GM18907 (cell line): ENCODE data around the gene MACF1.

Experiments used
- ATAC-seq: cut with Tn5 transposase; IDR thresholded peaks from one replicate; pipeline ENCODE4 v1.9.1; 2021; ENCODE audit warnings: mild to moderate bottlenecking, moderate library complexity; ENCODE audit not compliant: unreplicated experiment

MACF1 gene

DNA sequence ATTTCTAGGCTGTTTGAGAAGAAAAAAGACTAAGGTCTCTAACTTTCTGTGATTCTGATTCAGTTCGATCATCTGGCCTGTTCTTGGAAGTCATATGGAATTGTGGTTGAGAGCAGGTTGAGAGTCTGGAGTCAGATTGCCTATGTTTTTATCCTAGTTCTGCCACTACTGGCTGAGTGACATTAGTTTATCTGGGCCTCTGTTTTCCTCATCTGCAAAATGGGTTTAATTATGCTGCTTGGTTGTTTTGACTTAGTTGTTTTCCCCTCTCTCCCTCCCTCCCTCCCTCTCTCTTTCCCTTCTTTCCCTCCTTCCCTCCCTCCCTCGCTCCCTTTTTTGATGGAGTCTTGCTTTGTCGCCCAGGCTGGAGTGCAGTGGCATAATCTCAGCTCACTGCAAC is 6.2 kb downstream of the MACF1 start:
- ATAC-seq = no peak

- ATAC-seq = no peak
Observed at GRCh38 chr1:39212499-39212898, 8.0 kb downstream of the MACF1 start.

DNA sequence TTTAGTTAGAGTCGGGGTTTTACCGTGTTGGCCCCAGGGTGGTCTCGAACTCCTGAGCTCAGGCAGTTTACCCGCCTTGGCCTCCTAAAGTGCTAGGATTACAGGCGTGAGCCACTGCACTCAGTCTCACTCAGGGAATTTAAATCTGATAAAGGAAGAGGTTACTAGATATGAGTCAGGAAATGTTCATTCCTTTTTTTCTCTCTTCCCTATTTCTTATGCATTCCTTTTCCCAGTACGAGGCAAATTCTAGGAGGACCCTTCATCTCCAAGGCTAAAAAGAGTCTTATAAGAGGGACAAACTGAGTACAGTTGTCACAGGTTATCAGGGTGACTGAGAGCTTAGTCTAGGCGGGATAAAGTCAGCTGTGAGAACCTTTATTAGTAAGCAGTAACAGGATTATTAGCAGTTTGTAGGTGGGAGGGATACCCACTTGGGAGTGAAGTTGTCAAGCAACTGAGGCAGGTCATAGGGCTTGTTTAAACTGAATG is 9.1 kb downstream of the MACF1 start:
- no peak for ATAC-seq

DNA sequence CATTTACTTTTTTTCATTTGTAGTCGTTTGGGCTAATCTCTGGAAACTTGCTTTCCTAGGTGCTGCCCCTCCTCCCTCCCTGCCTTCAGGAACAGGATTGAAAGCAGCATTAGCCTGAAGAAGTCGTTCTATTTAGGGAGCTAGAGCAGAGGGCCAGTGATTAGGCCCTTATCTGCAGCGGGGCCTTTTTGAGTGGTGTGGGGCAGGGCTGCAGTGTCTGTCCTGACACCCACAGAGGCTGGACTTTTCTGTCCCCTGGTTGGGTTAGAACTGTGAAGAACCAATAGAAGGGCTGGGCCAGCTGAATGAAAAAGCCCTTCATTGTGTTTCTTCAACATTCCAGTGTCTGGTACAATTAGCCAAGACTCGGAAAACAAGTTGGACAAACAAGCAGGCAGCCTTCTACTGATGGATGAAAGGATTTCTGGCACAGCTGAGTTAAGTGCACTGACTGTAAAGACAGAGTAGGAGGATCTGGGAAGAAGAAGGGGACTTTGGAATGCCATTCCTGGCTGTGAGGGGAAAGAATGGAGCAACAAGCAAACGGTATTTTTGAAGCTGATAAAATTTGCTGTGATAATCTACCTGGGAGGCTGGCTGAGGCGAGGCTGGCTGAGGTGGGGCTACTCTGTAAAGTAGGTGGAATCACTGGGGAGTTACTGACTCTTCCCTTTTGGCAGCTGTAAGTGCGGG is 9.7 kb downstream of the MACF1 start:
- ATAC-seq = no peak

DNA sequence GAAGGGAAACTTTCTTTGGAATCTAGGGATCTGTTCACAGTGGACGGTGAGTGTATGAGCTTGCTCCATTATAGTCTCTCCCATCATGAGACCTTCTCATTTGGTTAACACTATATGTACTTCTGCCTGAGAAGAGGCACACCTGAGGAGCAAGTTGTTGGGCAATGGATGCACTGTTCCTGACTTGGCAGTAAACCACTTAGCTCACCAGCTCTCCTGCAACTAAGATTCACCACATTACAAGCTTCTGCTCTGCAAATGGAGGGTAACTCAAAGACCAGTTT is 10.2 kb downstream of the MACF1 start:
- ATAC-seq = no peak

DNA sequence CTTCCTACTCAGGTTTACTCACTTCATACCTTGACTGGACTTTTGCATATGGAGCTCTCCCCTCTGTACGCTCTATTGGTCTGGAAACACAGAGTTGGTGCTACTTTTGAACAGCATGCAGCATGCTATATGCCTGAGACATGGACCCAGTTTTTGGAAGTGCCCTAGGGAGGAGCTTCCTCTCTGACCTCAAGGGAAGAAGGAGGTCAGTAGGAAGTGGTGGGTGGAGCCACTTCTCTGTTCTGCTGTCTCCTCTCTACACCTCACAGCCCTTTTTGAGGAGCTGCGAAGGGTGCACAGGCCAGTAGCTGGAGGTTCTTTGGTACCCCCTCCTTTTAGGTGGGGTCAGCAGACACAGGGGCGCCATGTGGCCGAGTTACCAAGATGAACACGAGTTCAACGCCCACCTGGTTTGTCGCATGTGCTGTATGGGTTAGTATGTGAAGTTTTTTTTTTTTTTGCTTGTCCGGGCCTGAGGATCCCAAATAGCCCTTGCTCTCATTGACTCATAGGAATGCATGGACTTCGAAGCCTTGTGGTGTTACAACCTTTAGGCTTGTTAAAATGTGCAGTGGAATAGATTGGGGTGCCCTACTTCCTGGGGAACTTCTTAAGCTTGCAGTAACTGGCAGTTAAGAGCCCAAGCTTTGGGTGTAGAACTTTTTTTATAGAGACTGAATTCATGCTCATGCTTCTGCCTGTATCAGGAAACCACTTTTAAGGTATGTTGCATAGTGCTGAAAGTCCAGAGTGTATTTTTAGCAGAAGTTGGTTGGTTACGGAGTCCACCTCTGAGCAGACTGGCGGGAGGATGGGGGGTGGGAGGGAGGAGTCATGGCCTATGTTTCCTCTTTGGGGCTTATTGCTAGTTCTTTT is 10.7 kb downstream of the MACF1 start:
- peak; percentile 55 for ATAC-seq

GRCh38 chr1:39216771-39217170 is 12.3 kb downstream of the MACF1 start:
- ATAC-seq = no peak

GRCh38 chr1:39220891-39221870 is 16.7 kb downstream of the MACF1 start:
- ATAC-seq = no peak

DNA sequence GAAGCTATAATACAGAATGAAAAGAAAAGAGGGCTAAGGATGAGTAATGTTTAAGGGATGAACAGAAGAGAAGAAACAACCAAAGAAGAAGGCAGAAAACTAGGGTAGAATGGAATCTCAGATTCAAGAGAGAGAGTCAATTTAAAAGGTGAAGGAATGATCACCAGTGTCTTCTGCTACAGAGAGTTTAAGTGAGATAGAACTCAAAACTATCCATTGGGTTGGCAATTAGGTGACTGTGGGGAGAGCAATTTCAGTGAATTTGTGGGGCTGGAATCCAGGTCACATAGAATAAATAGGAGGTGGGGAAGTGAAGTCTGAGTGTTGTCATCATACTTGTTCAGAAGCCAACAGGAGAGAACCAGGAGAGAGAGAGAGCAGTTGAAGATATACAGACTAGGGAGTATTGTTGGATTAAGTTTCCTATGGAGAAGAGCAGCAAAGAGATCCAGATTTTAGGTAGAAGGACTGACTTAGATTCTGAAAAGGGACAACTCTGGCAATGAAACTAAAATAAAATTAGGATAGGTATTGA is 19.9 kb downstream of the MACF1 start:
- no peak for ATAC-seq

GRCh38 chr1:39226836-39227235 is 22.3 kb downstream of the MACF1 start:
- ATAC-seq = no peak

DNA sequence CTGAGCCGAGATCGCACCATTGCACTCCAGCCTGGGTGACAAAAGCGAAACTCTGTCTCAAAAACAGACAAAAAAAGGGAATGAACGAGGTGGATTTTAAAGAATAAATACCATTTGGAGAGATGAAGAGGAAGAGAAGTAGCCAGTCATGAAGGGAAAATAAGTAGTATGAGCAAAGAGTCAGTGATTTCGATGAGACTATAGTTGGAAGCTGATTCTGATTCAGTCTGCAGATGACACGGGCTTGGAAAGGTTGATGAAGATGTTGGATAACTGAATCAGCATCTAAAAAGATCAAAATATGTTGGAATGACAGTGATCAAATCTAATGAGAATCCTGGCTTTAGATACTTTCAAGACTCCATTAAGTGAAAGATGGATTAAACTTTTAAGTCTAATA is 23.8 kb downstream of the MACF1 start:
- no peak for ATAC-seq

DNA sequence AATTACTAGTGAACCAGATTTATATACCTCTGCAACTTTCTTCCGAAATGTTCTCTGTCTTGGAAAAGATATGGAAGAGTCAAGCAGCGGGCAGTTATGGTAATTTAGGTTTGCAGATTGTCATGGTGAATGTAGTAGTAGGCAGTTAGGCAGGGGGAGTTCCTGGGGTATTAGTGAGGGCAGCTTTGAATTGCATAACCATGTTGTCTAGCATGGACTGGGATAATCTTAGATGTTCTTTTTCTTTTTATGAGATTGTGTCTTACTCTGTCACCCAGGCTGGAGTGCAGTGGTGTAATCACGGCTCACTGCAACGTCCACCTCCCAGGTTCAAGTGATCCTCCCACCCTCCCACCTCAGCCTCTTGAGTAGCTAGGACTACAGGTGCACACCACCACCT is 25.0 kb downstream of the MACF1 start:
- ATAC-seq = no peak

GRCh38 chr1:39230261-39231190 is 26.0 kb downstream of the MACF1 start:
- ATAC-seq = peak; percentile 88

- ATAC-seq = no peak
Observed at GRCh38 chr1:39236971-39237370, 32.5 kb downstream of the MACF1 start.

- no peak for ATAC-seq
Observed at GRCh38 chr1:39238476-39238875, 34.0 kb downstream of the MACF1 start.

GRCh38 chr1:39239968-39240367 is 35.5 kb downstream of the MACF1 start:
- ATAC-seq = no peak

GRCh38 chr1:39243302-39243701 is 38.8 kb downstream of the MACF1 start:
- no peak for ATAC-seq

DNA sequence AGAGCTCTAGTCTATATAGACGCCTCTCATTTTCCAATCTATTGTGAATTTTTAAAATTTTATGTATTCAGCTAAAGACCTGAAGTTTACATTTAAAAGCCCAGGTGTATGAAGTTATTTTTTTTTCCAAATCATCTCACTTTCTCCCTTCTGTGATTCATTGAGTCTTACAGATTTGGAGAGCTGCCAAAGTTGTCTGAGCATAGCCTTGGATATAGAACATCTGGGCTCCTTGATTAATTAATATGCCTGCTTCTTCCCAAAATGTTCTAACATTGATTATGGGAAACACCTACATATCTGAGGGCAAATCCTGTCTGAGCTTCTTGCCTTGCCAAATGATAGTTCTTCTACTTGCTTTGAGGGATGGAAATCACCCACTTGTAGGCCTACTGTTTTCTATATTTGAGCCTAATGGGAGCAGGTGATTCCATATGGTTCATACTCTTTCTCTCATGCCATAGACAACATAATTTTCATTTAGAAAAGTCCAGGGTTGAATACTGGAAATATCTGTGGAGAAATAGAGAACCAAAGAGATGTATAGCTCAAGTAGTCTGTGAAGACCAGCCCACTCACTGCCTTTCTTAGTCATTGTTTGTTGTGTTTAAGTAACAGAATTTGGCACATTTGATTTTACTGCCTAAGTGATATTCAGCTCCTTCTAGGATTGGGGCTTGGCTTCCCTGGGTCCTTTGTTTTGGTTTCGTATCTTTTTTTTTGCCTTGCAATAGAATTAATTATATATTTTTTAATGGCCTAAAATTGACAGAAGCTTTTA is 46.2 kb downstream of the MACF1 start:
- no peak for ATAC-seq

- no peak for ATAC-seq
Observed at GRCh38 chr1:39255222-39255621, 50.7 kb downstream of the MACF1 start.
